HEK293 (cell line): ENCODE results near the gene GHRH.

ENCODE experiments used
- CTCF ChIP-seq: fragments of 450-650 bp; formaldehyde crosslinking; IDR thresholded peaks from 2 replicates; pipeline ENCODE4 v1.5.1; 2016; ENCODE audit warnings: missing biosample characterization, missing genetic modification characterization
- ZBTB17 ChIP-seq: fragments of 450-650 bp; formaldehyde crosslinking; IDR thresholded peaks from 2 replicates; pipeline ENCODE4 v1.5.1; 2016; ENCODE audit warnings: missing biosample characterization, missing genetic modification characterization
- ZBTB7A ChIP-seq: fragments of 450-650 bp; formaldehyde crosslinking; IDR thresholded peaks from 2 replicates; pipeline ENCODE4 v1.5.1; 2016; ENCODE audit warnings: low read depth, missing biosample characterization, missing genetic modification characterization
- ZNF184 ChIP-seq: fragments of 450-650 bp; IDR thresholded peaks from 2 replicates; pipeline ENCODE4 v1.5.1; 2018; ENCODE audit warnings: missing biosample characterization, mild to moderate bottlenecking, missing genetic modification characterization
- ZNF239 ChIP-seq: fragments of 450-650 bp; formaldehyde crosslinking; IDR thresholded peaks from 2 replicates; pipeline ENCODE4 v1.5.1; 2016; ENCODE audit warnings: missing biosample characterization, missing genetic modification characterization
- ZNF274 ChIP-seq, 2 experiments: fragments of 200-500 bp in 1 of 2; fragments of 450-650 bp in 1 of 2; sonication (Bioruptor generic) in 1 of 2; formaldehyde crosslinking in 1 of 2; IDR thresholded peaks; 2 replicates each; pipeline versions ENCODE4 v1.5.1 to v1.6.1; 2014 to 2016; ENCODE audit warnings: borderline replicate concordance in 1 of 2, inconsistent platforms in 1 of 2, low read length in 1 of 2, missing biosample characterization in 1 of 2, missing genetic modification characterization in 1 of 2
- ZNF362 ChIP-seq: fragments of 450-650 bp; formaldehyde crosslinking; IDR thresholded peaks from 2 replicates; pipeline ENCODE4 v1.5.1; 2016; ENCODE audit warnings: missing biosample characterization, missing genetic modification characterization
- ZNF513 ChIP-seq: fragments of 450-650 bp; IDR thresholded peaks from 2 replicates; pipeline ENCODE4 v1.5.1; 2018; ENCODE audit warnings: missing biosample characterization, missing genetic modification characterization
- ZNF830 ChIP-seq: fragments of 450-650 bp; IDR thresholded peaks from 2 replicates; pipeline ENCODE4 v1.5.0; 2018; ENCODE audit warnings: missing biosample characterization, missing genetic modification characterization, low read depth, mild to moderate bottlenecking, moderate library complexity
- TF ChIP-seq, protein P1 (sequence below): fragments of 450-650 bp; formaldehyde crosslinking; IDR thresholded peaks from 2 replicates; pipeline ENCODE4 v1.5.1; 2016; ENCODE audit warnings: missing biosample characterization, missing genetic modification characterization
- TF ChIP-seq, protein P2 (sequence below): fragments of 450-650 bp; formaldehyde crosslinking; conservative IDR thresholded peaks from 2 replicates; pipeline ENCODE4 v1.5.1; 2016; ENCODE audit warnings: low read depth, missing biosample characterization, missing genetic modification characterization
- TF ChIP-seq, protein P3 (sequence below): IDR thresholded peaks from 2 replicates; pipeline ENCODE4 v1.6.1; 2011; ENCODE audit warnings: mild to moderate bottlenecking, low read depth, low read length, borderline replicate concordance

- TF ChIP-seq ZNF239 (no peak), ZNF513 (tag by site-specific recombination) (no peak), ZNF362 (tag by site-specific recombination) (no peak), CTCF (tag by site-specific recombination) (no peak), ZNF274 (IDR thresholded peaks at IDR 0.05; ENCODE audit: low read length) (no peak), ZNF274 (tag by site-specific recombination; IDR thresholded peaks at IDR 0.05; ENCODE audit: borderline replicate concordance) (no peak), ZNF184 (no peak), ZNF830 (no peak), ZBTB7A (tag by site-specific recombination) (no peak), ZBTB17 (tag by site-specific recombination) (no peak)
- TF ChIP-seq, protein P1, sequence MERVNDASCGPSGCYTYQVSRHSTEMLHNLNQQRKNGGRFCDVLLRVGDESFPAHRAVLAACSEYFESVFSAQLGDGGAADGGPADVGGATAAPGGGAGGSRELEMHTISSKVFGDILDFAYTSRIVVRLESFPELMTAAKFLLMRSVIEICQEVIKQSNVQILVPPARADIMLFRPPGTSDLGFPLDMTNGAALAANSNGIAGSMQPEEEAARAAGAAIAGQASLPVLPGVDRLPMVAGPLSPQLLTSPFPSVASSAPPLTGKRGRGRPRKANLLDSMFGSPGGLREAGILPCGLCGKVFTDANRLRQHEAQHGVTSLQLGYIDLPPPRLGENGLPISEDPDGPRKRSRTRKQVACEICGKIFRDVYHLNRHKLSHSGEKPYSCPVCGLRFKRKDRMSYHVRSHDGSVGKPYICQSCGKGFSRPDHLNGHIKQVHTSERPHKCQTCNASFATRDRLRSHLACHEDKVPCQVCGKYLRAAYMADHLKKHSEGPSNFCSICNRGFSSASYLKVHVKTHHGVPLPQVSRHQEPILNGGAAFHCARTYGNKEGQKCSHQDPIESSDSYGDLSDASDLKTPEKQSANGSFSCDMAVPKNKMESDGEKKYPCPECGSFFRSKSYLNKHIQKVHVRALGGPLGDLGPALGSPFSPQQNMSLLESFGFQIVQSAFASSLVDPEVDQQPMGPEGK: no peak
- TF ChIP-seq, protein P2, sequence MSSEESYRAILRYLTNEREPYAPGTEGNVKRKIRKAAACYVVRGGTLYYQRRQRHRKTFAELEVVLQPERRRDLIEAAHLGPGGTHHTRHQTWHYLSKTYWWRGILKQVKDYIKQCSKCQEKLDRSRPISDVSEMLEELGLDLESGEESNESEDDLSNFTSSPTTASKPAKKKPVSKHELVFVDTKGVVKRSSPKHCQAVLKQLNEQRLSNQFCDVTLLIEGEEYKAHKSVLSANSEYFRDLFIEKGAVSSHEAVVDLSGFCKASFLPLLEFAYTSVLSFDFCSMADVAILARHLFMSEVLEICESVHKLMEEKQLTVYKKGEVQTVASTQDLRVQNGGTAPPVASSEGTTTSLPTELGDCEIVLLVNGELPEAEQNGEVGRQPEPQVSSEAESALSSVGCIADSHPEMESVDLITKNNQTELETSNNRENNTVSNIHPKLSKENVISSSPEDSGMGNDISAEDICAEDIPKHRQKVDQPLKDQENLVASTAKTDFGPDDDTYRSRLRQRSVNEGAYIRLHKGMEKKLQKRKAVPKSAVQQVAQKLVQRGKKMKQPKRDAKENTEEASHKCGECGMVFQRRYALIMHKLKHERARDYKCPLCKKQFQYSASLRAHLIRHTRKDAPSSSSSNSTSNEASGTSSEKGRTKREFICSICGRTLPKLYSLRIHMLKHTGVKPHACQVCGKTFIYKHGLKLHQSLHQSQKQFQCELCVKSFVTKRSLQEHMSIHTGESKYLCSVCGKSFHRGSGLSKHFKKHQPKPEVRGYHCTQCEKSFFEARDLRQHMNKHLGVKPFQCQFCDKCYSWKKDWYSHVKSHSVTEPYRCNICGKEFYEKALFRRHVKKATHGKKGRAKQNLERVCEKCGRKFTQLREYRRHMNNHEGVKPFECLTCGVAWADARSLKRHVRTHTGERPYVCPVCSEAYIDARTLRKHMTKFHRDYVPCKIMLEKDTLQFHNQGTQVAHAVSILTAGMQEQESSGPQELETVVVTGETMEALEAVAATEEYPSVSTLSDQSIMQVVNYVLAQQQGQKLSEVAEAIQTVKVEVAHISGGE (tag by site-specific recombination): no peak
- TF ChIP-seq, protein P3, sequence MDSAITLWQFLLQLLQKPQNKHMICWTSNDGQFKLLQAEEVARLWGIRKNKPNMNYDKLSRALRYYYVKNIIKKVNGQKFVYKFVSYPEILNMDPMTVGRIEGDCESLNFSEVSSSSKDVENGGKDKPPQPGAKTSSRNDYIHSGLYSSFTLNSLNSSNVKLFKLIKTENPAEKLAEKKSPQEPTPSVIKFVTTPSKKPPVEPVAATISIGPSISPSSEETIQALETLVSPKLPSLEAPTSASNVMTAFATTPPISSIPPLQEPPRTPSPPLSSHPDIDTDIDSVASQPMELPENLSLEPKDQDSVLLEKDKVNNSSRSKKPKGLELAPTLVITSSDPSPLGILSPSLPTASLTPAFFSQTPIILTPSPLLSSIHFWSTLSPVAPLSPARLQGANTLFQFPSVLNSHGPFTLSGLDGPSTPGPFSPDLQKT: no peak
Measured at GRCh38 chr20:37293301-37293943, 31.8 kb upstream of the GHRH start.
